Ovary (tissue), 9 donors: ENCODE results near the gene CHL1. TPM values are rescaled to one million over a fixed set of nuclear protein-coding genes. Genes with fewer than 3 reads are reported as not detected.

ENCODE experiments used
- DNase-seq, 5 donors: peaks; one replicate each; pipeline ENCODE4 v3.0.0-alpha.2; 2019 to 2020
- H3K27ac ChIP-seq, 2 donors: fragments of 200-600 bp; one replicate each; pipeline versions ENCODE4 v1.5.1 to v1.8.0; 2019 to 2022
- H3K27me3 ChIP-seq: fragments of 200-600 bp; one replicate; pipeline ENCODE4 v1.8.0; 2022
- H3K36me3 ChIP-seq: fragments of 200-600 bp; sonication (generic); one replicate; pipeline ENCODE4 v1.5.1; 2019
- H3K4me1 ChIP-seq: one replicate; pipeline ENCODE4 v1.8.1; 2013; ENCODE audit warnings: mild to moderate bottlenecking, moderate library complexity; ENCODE audit not compliant: insufficient read depth
- H3K4me3 ChIP-seq: fragments of 200-600 bp; sonication (generic); one replicate; pipeline ENCODE4 v1.5.1; 2017
- H3K9me3 ChIP-seq, 2 donors: fragments of 200-600 bp in 1 of 2; sonication (generic) in 1 of 2; one replicate each; pipeline versions ENCODE4 v1.5.1 to v1.8.1; 2013 to 2019; ENCODE audit warnings: mild to moderate bottlenecking in 1 of 2, moderate library complexity in 1 of 2
- CTCF ChIP-seq, 3 donors: fragments of 450-650 bp in 2 of 3; fragments of 200-600 bp in 1 of 3; IDR thresholded peaks; one replicate each; pipeline versions ENCODE4 v1.5.1 to v1.8.0; 2016 to 2022; ENCODE audit warnings: antibody characterized with exemption in 3 of 3, mild to moderate bottlenecking in 1 of 3
- EP300 ChIP-seq: sonication (generic); formaldehyde crosslinking; IDR thresholded peaks from one replicate; pipeline ENCODE4 v1.6.1; 2017; ENCODE audit warnings: antibody characterized with exemption
- POLR2A ChIP-seq: fragments of 450-650 bp; IDR thresholded peaks from one replicate; pipeline ENCODE4 v1.6.1; 2017; ENCODE audit warnings: antibody characterized with exemption, mild to moderate bottlenecking, moderate library complexity
- WGBS, 3 donors: extraction: QIAGEN DNeasy Blood & Tissue Kit in 1 of 3; methylation state at CpG; one replicate each; pipeline versions ENCODE4 v1.1.5 to v1.1.7; 2013 to 2017; 5-methylcytosine and 5-hydroxymethylcytosine counted together
- intact Hi-C, 4 donors: fragments of 100-400 bp; cut with DNase I; formaldehyde crosslinking; loops; one replicate each; pipeline versions ENCODE4 v1.11.0 to v1.15.1; 2022 to 2023
- polyA plus RNA-seq, 2 donors: library from polyadenylated mRNA; stranded (reverse); fragments of 200-250 nt in 1 of 2; fragments of 350-450 nt in 1 of 2; fragmentation: Illumina TruSeq in 1 of 2; extraction: RNeasy Lipid Tissue Mini Kit (QIAGEN cat#74804) in 1 of 2; gene quantifications; one replicate each; pipeline ENCODE4 v1.2.3, GENCODE V29; 2013 to 2014
- total RNA-seq, 7 donors: library from RNA; depleted of rRNA in 2 of 7; stranded (reverse); fragments of >200 nt in 2 of 7; fragmentation: NEBNext Ultra II Directional in 3 of 7; extraction: Animal tissue kit (Norgen Biotek cat#: 25700) in 3 of 7; gene quantifications; one replicate each; pipeline versions ENCODE4 v1.1.0 to v1.2.4, GENCODE V29; 2016 to 2023
- donor health status: DM: no; HTN: no; CAD: no; lungs with moderate emphysema.
- donor health status: DM: no; HTN: no; CAD: no.
- donor health status: Bipolar disorder and iron deficiency.
- donor health status: DM: yes; HTN: yes; CAD: no.
- donor health status: DM: no; HTN: no; CAD: no.
- donor health status: DM: yes; HTN: yes; CAD: no.

The CHL1 gene
- total and polyA plus RNA-seq, 9 donors = 20.8 to 101 (median 35.7) TPM

GRCh38 chr3:288417-288816, 91.9 kb downstream of the CHL1 start:
- TF ChIP-seq POLR2A (no peak), EP300 (no peak), CTCF (IDR thresholded peaks at IDR 0.05) (no peak)
- H3K4me1 ChIP-seq = no peaks in the 10 kb centered on the region
- no peaks in the 10 kb centered on the region for H3K9me3 ChIP-seq
- intact Hi-C loops = no loop called here
- WGBS, 3 donors = 74 to 77% (median 76%) methylated on average over 4 of the region's 4 CpGs
- H3K27me3 ChIP-seq = no peaks in the 10 kb centered on the region
- H3K36me3 ChIP-seq = no peaks in the 10 kb centered on the region
- no peak overlapping the region for H3K27ac ChIP-seq
- DNase-seq = no peak
- H3K4me3 ChIP-seq = no peak overlapping the region

- Histone ChIP-seq H3K27me3 (no peaks in the 10 kb centered on the region), H3K27ac (no peak overlapping the region), H3K4me1 (no peaks in the 10 kb centered on the region), H3K4me3 (no peak overlapping the region), H3K9me3 (no peaks in the 10 kb centered on the region), H3K36me3 (no peaks in the 10 kb centered on the region)
- DNase-seq = no peak
- intact Hi-C loops = no loop called here
- no peak for TF ChIP-seq EP300
- no peak for TF ChIP-seq CTCF (IDR thresholded peaks at IDR 0.05)
- no peak for TF ChIP-seq POLR2A
These were observed 94.5 kb downstream of the CHL1 start for GRCh38 chr3:291028-291427.

GRCh38 chr3:291646-292436, 95.3 kb downstream of the CHL1 start:
- Histone ChIP-seq H3K4me3 (no peak overlapping the region), H3K27me3 (no peaks in the 10 kb centered on the region), H3K36me3 (no peaks in the 10 kb centered on the region), H3K9me3 (no peaks in the 10 kb centered on the region), H3K4me1 (no peaks in the 10 kb centered on the region), H3K27ac (no peak overlapping the region)
- TF ChIP-seq POLR2A (no peak), EP300 (no peak), CTCF (IDR thresholded peaks at IDR 0.05) (no peak)
- no peak for DNase-seq
- intact Hi-C loops = no loop called here
- WGBS, 3 donors = 53 to 75% (median 63%) methylated on average over 5 of the region's 5 CpGs

GRCh38 chr3:294096-294495, 97.5 kb downstream of the CHL1 start:
- Histone ChIP-seq H3K27ac (no peak overlapping the region), H3K36me3 (no peaks in the 10 kb centered on the region), H3K4me3 (no peak overlapping the region), H3K9me3 (no peaks in the 10 kb centered on the region), H3K27me3 (no peaks in the 10 kb centered on the region), H3K4me1 (no peaks in the 10 kb centered on the region)
- DNase-seq = no peak
- intact Hi-C loops = no loop called here
- WGBS, 3 donors = 94 to 96% (median 96%) methylated on average over 8 of the region's 8 CpGs
- no peak for TF ChIP-seq POLR2A
- TF ChIP-seq EP300 = no peak

GRCh38 chr3:294581-294980, 98.0 kb downstream of the CHL1 start:
- intact Hi-C loops = no loop called here

More at GRCh38 chr3:294581-294980, 98.0 kb downstream of the CHL1 start:
- 91 to 95% (median 93%) methylated on average over 2 of the region's 2 CpGs for WGBS, 3 donors
- Histone ChIP-seq H3K4me3 (no peak overlapping the region), H3K27ac (no peak overlapping the region), H3K4me1 (peaks cover 1% of the 10 kb centered on the region), H3K9me3 (no peaks in the 10 kb centered on the region), H3K36me3 (no peaks in the 10 kb centered on the region), H3K27me3 (no peaks in the 10 kb centered on the region)
- no peak for TF ChIP-seq POLR2A
- TF ChIP-seq EP300 = no peak
- TF ChIP-seq CTCF (IDR thresholded peaks at IDR 0.05) = no peak
- DNase-seq = no peak
